ENCODE results near the gene FRMD4A. TPM values are rescaled to one million over a fixed set of nuclear protein-coding genes. Genes with fewer than 3 reads are reported as not detected.

FRMD4A gene
- total and polyA plus RNA-seq, 10 of the 15 experiments (the other 5 are each of a cell fraction or from before 2014, with no cell fraction given), result 17.8 to 75.2 (median 39.1) TPM

DNA sequence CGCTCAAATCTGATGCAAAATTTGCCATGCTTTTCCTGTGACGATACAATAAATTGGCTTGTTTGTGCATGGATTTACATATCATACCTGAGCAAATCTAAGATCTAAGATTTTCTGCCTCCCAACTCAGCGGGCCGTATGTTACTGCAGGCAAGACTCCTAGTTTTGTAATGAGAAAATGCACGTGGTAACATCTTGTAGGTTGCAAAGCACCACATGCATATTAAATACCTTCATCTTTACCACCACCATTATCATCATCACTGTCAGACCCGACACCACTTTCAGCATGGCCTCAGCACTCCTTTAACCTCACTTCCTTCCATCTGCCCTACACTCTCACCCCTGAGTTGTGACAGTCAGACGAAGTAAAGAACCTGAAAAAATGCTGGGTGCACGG lies 202.2 kb downstream of the FRMD4A start:
- Histone ChIP-seq H2AFZ (ENCODE audit: control insufficient read depth, low read depth, low read length) (no peak overlapping the region), H3K4me3 (no peak overlapping the region), H3K79me2 (ENCODE audit: control insufficient read depth, insufficient read depth, low read length) (no peaks in the 10 kb centered on the region), H3K9ac (ENCODE audit: control insufficient read depth, insufficient read depth, low read length) (no peak overlapping the region), H3K27ac (ENCODE audit: control insufficient read depth, insufficient read depth) (no peak overlapping the region), H3K27me3 (replicated peaks in 1 of 2; ENCODE audit: control insufficient read depth in 2 of 2, insufficient read depth in 2 of 2, low read length in 1 of 2) (no peaks in the 10 kb centered on the region), H3K36me3 (ENCODE audit: control insufficient read depth in 2 of 2, insufficient read depth in 2 of 2, low read length in 1 of 2) (no peaks in the 10 kb centered on the region), H3K9me3 (replicated peaks; ENCODE audit: control insufficient read depth, insufficient read depth, low read length) (no peaks in the 10 kb centered on the region), H4K20me1 (ENCODE audit: control insufficient read depth, insufficient read depth) (no peaks in the 10 kb centered on the region), H3K4me1 (ENCODE audit: control insufficient read depth, insufficient read depth, low read length) (no peaks in the 10 kb centered on the region), H3K4me2 (ENCODE audit: control insufficient read depth, insufficient read depth) (no peak overlapping the region)
- no peak for ATAC-seq
- no peak for FAIRE-seq
- CTCF ChIA-PET, result no interaction called here
- no peak for TF ChIP-seq RCOR1 (conservative IDR thresholded peaks at IDR 0.05; ENCODE audit: low read depth, low read length)
- TF ChIP-seq, protein P1, sequence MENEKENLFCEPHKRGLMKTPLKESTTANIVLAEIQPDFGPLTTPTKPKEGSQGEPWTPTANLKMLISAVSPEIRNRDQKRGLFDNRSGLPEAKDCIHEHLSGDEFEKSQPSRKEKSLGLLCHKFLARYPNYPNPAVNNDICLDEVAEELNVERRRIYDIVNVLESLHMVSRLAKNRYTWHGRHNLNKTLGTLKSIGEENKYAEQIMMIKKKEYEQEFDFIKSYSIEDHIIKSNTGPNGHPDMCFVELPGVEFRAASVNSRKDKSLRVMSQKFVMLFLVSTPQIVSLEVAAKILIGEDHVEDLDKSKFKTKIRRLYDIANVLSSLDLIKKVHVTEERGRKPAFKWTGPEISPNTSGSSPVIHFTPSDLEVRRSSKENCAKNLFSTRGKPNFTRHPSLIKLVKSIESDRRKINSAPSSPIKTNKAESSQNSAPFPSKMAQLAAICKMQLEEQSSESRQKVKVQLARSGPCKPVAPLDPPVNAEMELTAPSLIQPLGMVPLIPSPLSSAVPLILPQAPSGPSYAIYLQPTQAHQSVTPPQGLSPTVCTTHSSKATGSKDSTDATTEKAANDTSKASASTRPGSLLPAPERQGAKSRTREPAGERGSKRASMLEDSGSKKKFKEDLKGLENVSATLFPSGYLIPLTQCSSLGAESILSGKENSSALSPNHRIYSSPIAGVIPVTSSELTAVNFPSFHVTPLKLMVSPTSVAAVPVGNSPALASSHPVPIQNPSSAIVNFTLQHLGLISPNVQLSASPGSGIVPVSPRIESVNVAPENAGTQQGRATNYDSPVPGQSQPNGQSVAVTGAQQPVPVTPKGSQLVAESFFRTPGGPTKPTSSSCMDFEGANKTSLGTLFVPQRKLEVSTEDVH (IDR thresholded peaks at IDR 0.05; ENCODE audit: low read depth, partially characterized antibody), result no peak
- no peak for TF ChIP-seq EZH2 (IDR thresholded peaks at IDR 0.05; ENCODE audit: borderline replicate concordance, control insufficient read depth, low read depth, low read length)
- TF ChIP-seq, protein P2, sequence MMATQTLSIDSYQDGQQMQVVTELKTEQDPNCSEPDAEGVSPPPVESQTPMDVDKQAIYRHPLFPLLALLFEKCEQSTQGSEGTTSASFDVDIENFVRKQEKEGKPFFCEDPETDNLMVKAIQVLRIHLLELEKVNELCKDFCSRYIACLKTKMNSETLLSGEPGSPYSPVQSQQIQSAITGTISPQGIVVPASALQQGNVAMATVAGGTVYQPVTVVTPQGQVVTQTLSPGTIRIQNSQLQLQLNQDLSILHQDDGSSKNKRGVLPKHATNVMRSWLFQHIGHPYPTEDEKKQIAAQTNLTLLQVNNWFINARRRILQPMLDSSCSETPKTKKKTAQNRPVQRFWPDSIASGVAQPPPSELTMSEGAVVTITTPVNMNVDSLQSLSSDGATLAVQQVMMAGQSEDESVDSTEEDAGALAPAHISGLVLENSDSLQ (IDR thresholded peaks at IDR 0.05), result no peak
- TF ChIP-seq SMAD5 (IDR thresholded peaks at IDR 0.05; ENCODE audit: low read depth), result no peak
- intact Hi-C loops (cut with micrococcal nuclease; ENCODE audit: unreplicated experiment) (no loop called here), in situ Hi-C loops (cut with MboI) (no loop called here)
- no TSS peak for BruUV-seq (replicated peaks)
- 27% methylated on average over 8 of the region's 8 CpGs for WGBS (ENCODE audit: insufficient coverage, insufficient replicate concordance, low lambda C conversion rate, missing lambda C conversion rate)
- SMC1A ChIA-PET (ENCODE audit: uncharacterized antibody, unreplicated experiment), result no interaction called here
- POLR2A ChIA-PET, result no interaction called here
- RAD21 ChIA-PET (ENCODE audit: unreplicated experiment), result no interaction called here
- DNase-seq (ENCODE audit: low read depth, low spot score), result no peak

Measured in GM12878 (cell line).